LNCaP clone FGC (cell line): ENCODE results near the gene CNKSR1.

Experiments used
- DNase-seq: peaks from one replicate; pipeline ENCODE4 v3.0.0-alpha.2; 2011; ENCODE audit warnings: low read depth
- H3K4me3 ChIP-seq: 2 replicates; pipeline ENCODE4 v1.5.1; 2011; ENCODE audit warnings: mild to moderate bottlenecking, low read depth, low read length, control low read depth
- CTCF ChIP-seq: IDR thresholded peaks from 2 replicates; pipeline ENCODE4 v1.5.1; 2012; ENCODE audit warnings: mild to moderate bottlenecking; ENCODE audit not compliant: control insufficient read depth, insufficient read depth; ENCODE audit errors: extremely low read depth

CNKSR1 gene

GRCh38 chr1:26138974-26139558 lies 38.2 kb upstream of the CNKSR1 start:
- no peak for DNase-seq
- TF ChIP-seq CTCF = no peak
- no peak overlapping the region for H3K4me3 ChIP-seq

DNA sequence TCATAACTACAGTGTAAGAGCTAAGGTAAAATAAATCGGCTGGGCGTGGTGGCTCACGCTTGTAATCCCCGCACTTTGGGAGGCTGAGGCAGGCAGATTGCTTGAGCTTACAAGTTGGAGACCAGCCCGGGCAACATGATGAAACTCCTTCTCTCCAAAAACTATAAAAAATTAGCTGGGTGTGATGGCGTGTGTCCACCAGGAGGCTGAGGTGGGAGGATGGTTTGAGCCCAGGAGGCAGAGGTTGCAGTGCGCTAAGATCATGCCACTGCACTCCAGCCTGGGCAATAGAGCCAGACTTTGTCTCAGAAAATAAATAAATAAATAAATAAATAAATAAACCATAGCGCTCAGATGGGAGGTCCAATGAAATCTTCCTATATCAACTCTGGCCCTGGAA lies 35.1 kb upstream of the CNKSR1 start:
- H3K4me3 ChIP-seq = no peak overlapping the region
- TF ChIP-seq CTCF = no peak
- DNase-seq = no peak

DNA sequence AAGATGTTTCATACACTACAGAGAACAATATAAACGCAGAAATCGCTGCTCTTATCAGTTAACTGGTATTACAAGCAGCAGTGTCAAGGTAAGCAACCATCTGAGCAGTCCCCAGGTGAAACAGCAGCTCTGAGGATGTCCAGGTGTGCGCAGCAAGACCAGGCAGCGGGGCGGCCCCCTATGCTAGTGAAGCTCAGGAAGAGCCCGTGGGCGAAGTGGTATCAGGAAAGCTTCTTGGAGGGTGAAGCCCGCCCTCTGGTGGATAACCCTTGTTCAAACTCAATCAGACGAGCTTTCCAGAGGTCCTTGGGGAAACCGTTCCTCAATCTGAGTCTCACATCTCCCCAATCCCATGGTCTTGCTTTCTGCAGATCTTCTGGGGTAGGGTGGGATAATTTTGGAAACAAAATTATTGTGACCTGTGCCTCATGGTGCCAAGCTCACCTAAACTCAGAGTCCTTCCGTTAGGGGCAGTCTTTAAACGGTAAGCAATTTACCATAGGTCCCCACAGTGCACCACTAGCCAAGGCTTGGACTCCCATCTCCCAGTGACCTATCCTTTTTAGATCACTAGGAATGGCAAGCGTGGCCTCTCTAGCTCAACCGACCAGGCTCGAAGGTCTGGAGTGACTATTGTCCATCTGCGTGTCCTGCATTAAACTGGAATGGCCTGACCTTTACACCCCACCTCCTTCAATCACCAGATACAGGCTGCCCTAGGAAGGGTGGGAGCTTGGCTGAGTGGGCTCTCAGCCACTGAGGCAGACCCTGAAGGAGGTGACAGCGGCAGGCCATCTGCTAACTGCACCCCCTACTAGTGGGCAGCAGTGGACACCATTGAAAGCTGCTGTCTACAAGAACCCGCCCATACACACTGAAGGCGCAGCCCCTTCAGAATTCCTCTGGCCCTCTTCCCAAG lies 32.0 kb upstream of the CNKSR1 start:
- DNase-seq = peak; percentile 18
- no peak overlapping the region for H3K4me3 ChIP-seq
- peak; percentile 50 for TF ChIP-seq CTCF

DNA sequence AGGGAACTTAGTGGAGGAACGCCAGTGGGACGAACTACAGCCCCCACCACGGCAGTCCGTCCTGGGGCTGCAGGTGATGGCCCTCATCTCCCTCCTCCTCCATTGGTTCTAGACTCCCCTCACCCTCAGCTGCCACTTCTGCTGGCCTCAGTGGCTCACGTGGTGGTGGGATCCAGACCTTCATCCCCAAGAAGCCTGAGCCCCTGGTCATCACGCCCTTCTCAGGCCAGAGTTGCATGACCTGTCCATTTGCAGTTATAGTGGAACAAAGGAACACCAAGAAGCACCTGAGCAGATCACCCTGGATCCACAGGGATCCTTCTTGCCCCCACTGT lies 31.4 kb upstream of the CNKSR1 start:
- DNase-seq = no peak
- H3K4me3 ChIP-seq = no peak overlapping the region
- TF ChIP-seq CTCF = no peak

DNA sequence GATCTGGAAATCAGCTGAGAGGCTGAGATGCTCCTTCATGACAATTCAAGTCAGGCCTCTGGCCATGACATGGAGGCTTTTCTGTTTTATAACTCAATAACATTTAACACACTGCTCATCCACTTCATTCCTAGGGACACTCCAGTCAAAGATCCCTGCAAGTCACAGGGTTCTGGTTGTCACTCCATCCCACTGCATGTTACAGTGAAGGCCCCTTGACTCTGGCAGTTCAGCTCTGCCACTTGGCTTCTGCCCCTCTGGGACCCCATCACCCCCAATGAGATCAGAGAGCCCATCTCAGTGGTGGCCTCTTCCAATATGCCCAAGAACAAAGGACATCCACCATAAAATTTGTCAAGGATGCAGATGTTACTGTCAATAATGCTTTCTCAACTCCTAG lies 28.4 kb upstream of the CNKSR1 start:
- TF ChIP-seq CTCF = no peak
- no peak for DNase-seq
- H3K4me3 ChIP-seq = no peak overlapping the region

- no peak for TF ChIP-seq CTCF
- DNase-seq = no peak
- H3K4me3 ChIP-seq = no peak overlapping the region
Observed at GRCh38 chr1:26153966-26154532, 23.2 kb upstream of the CNKSR1 start.

GRCh38 chr1:26154750-26155149 lies 22.5 kb upstream of the CNKSR1 start:
- H3K4me3 ChIP-seq = no peak overlapping the region
- DNase-seq = no peak
- no peak for TF ChIP-seq CTCF
